Keratinocyte (primary cell): ENCODE measurements around the gene RPP25L.

Experiments
- EZH2 ChIP-seq: IDR thresholded peaks from one replicate; pipeline ENCODE4 v1.6.1; 2012; ENCODE audit warnings: inconsistent platforms, mild to moderate bottlenecking, low read length, moderate library complexity
- TF ChIP-seq, protein P1 (sequence below), 3 experiments: IDR thresholded peaks in 1 of 3; conservative IDR thresholded peaks in 1 of 3; optimal IDR thresholded peaks in 1 of 3; 2 replicates in 2 of 3; 3 replicates in 1 of 3; pipeline versions ENCODE3 to v1.5.1; 2011; ENCODE audit warnings: low read length in 3 of 3, mild to moderate bottlenecking in 3 of 3, moderate library complexity in 2 of 3, control low read depth in 1 of 3, inconsistent platforms in 1 of 3; ENCODE audit not compliant: insufficient read depth in 2 of 3; ENCODE audit errors: extremely low read depth in 1 of 3

DNA sequence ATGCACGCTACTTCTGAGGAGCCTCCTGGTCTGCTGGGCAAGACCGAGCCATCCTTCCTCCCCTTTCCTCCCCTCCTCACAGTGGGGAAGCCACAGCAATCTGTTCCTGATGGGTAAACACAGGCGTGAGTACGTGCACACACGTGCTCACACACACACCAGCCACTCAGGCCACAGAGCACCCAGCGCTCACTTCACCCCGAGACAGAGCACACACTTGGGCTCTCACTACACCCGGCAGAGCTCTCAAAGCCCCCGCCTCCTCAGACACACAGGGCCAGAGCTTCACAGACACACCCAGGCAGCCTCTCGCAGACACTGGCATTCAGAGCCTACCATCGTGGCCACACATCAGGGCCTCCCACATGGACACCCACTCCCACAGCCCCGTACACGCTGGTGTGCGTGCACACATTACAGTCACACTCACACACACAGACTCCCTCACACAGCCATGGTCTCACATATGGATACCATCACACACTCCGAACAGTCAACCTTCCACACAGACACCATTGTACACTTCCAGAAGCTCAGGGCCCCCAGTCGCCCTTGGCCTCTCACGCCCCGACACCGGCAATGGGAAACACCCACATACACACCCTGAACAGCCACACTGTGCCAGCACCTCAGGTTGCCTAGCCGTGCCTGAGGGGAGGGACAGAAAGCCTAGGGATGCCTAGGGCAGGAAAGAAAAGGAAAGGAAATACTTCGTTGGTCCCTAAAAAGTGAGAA is 35.9 kb downstream of the RPP25L start:
- TF ChIP-seq, protein P1, sequence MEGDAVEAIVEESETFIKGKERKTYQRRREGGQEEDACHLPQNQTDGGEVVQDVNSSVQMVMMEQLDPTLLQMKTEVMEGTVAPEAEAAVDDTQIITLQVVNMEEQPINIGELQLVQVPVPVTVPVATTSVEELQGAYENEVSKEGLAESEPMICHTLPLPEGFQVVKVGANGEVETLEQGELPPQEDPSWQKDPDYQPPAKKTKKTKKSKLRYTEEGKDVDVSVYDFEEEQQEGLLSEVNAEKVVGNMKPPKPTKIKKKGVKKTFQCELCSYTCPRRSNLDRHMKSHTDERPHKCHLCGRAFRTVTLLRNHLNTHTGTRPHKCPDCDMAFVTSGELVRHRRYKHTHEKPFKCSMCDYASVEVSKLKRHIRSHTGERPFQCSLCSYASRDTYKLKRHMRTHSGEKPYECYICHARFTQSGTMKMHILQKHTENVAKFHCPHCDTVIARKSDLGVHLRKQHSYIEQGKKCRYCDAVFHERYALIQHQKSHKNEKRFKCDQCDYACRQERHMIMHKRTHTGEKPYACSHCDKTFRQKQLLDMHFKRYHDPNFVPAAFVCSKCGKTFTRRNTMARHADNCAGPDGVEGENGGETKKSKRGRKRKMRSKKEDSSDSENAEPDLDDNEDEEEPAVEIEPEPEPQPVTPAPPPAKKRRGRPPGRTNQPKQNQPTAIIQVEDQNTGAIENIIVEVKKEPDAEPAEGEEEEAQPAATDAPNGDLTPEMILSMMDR (optimal IDR thresholded peaks at IDR 0.05 in 1 of 3, IDR thresholded peaks at IDR 0.05 in 1 of 3, conservative IDR thresholded peaks at IDR 0.05 in 1 of 3; ENCODE audit: extremely low read depth in 1 of 3, insufficient read depth in 2 of 3, low read length in 3 of 3): no peak
- TF ChIP-seq EZH2: peak; percentile 16
